ENCODE measurements around the gene RAB31. TPM values are rescaled to one million over a fixed set of nuclear protein-coding genes. Genes with fewer than 3 reads are reported as not detected.
A peak's percentile ranks its signal among the peaks of the same experiment; 100 is the strongest.

RAB31 gene
- total RNA-seq, 2 donors from 2014 or later, result 1.7 to 6.9 TPM

DNA sequence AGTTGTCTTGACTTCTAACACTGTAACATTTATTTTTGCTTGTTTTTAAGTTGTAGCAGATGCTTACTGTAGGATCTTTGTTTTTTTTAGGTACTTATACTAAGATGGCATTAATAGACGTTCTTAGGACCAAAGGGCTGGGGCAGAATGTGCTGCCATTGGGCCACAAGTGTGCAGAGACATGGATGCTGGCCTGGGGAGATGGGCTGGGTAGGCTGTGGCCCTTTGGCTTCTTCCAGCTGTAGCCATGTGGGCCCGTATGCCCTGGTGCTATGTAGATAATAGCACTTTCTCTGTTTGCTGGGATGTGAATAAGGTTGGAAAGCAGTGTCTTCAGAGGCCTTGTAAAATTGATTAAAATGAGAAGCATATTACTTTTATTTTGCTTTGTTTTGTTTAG, 18.8 kb downstream of the RAB31 start:
- no peaks in the 10 kb centered on the region for H3K36me3 Mint-ChIP-seq
- H3K27me3 Mint-ChIP-seq, result peaks cover 9 to 15% of the 10 kb centered on the region in 2 donors
- DNase-seq (ENCODE audit: low spot score) (no peak), ATAC-seq (no peak)
- no peaks in the 10 kb centered on the region for H3K9me3 Mint-ChIP-seq
- H3K27ac Mint-ChIP-seq, result no peak overlapping the region
- no peaks in the 10 kb centered on the region for H3K4me1 Mint-ChIP-seq (ENCODE audit: low read depth in 2 of 2)
- no peak overlapping the region for H3K4me3 Mint-ChIP-seq

DNA sequence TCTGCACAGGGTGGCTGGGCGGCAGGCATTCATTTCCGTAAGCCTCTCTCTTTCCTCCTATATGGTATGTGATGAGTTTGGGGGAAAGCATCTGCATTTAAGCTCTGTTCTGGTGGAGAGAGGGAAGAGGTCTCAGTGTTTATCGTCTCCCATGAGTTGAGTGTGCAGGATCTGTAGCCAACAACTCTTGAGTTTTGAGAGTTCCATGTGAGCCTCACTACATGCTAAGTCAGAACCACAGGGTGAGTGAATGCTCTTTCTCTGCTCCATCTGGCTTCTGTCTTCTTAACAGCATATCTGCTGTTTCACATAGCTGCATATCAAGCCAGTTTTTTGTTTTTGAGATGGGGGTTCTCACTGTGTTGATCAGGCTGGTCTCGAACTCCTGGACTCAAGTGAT, 22.7 kb downstream of the RAB31 start:
- H3K4me1 Mint-ChIP-seq (ENCODE audit: low read depth in 2 of 2), result peaks cover 18 to 20% of the 10 kb centered on the region in 2 donors
- no peak overlapping the region for H3K27ac Mint-ChIP-seq
- H3K4me3 Mint-ChIP-seq, result no peak overlapping the region
- no peaks in the 10 kb centered on the region for H3K9me3 Mint-ChIP-seq
- ATAC-seq (no peak), DNase-seq (ENCODE audit: low spot score) (no peak)
- no peaks in the 10 kb centered on the region for H3K36me3 Mint-ChIP-seq
- peaks cover 17 to 18% of the 10 kb centered on the region in 2 donors for H3K27me3 Mint-ChIP-seq

DNA sequence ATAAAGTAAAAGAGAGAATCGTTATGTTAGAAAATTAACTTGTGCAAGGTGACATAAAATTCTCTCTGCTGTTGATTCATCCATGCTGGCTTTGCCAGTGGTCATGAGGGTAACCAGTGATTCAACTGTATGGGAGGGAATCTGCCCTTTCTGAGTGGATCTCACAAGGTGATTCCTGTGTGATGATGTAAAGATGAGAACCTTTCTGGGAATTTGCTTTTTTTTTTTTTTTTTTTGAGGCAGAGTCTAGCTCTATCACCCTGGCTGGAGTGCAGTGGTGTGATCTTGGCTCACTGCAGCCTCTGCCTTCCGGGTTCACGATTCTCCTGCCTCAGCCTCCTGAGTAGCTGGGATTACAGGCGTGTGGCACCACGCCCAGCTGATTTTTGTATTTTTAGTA, 23.3 kb downstream of the RAB31 start:
- Mint-ChIP-seq H3K4me3 (no peak overlapping the region), H3K4me1 (ENCODE audit: low read depth in 2 of 2) (peaks cover 20 to 22% of the 10 kb centered on the region in 2 donors), H3K9me3 (no peaks in the 10 kb centered on the region), H3K27ac (no peak overlapping the region), H3K36me3 (no peaks in the 10 kb centered on the region), H3K27me3 (peaks cover 17 to 18% of the 10 kb centered on the region in 2 donors)
- ATAC-seq, result no peak
- DNase-seq (ENCODE audit: low spot score), result no peak

DNA sequence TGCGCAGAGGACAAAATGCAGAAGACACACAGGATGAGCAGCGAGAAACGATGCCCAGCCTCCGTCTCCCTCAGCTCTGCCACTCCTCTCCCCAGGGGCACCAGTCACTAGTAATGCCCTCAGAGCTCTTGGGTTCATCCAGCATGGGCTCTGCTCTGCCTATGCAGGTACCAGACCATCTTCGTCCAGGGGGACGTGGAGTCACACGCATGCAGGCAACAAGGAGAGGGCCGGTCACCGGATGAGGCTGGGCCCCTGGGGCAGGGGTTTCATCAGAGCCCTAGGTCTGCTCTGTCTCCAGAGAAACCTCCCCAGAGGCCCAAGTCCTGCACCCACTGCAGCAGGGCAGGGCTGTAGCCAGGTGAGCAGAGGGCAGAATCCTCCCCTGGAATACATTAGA, 23.9 kb downstream of the RAB31 start:
- ATAC-seq, result no peak
- Mint-ChIP-seq H3K27ac (no peak overlapping the region), H3K9me3 (no peaks in the 10 kb centered on the region), H3K27me3 (peaks cover 17 to 18% of the 10 kb centered on the region in 2 donors), H3K36me3 (no peaks in the 10 kb centered on the region), H3K4me3 (no peak overlapping the region), H3K4me1 (ENCODE audit: low read depth in 2 of 2) (peaks cover 20 to 22% of the 10 kb centered on the region in 2 donors)
- no peak for DNase-seq (ENCODE audit: low spot score)

DNA sequence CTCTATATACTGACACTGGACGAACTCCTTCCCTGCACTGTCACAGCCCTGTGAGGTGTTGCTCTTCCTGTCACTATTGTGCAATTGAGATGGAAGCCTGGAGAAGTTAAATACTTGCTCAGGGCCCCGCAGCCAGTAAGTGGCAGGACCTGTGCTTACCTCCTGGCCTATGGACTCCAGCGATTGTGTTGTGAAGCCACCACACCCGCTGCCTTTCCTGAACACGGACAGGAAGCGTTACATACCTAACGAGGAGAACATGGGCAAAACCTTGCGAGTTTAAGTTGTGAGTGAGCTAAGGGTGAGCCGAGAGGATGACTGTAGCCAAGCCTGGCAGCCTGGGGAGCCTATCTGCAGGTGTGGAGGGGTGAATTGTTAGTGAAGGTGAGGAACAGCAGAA, 26.1 kb downstream of the RAB31 start:
- H3K27ac Mint-ChIP-seq, result peak overlapping the region in 1 of 2 donors; percentile 21
- DNase-seq (ENCODE audit: low spot score) (no peak), ATAC-seq (no peak)
- H3K36me3 Mint-ChIP-seq, result no peaks in the 10 kb centered on the region
- H3K27me3 Mint-ChIP-seq, result peaks cover 19 to 22% of the 10 kb centered on the region in 2 donors
- H3K4me3 Mint-ChIP-seq, result peak overlapping the region; percentile 45
- no peaks in the 10 kb centered on the region for H3K9me3 Mint-ChIP-seq
- H3K4me1 Mint-ChIP-seq (ENCODE audit: low read depth in 2 of 2), result peaks cover 20 to 22% of the 10 kb centered on the region in 2 donors

DNA sequence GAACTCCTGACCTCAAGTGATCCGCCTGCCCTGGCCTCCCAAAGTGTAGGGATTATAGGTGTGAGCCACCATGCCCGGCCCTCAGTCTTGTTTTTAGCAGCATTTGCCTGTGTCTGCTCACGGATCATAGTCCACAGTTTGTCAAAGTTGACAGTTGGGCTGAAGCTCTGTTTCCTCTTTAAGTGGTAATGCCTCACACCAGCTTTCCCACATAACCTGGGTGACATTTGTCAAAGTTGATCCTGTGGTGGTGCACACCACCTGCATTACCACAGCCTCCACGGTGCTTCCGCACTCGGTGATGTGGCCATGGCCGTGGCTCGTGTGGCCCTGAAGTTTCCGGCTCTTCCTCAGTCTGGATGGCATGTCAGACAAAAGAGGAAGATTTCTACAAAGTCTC, 27.1 kb downstream of the RAB31 start:
- Mint-ChIP-seq H3K9me3 (no peaks in the 10 kb centered on the region), H3K27ac (no peak overlapping the region), H3K4me3 (peak overlapping the region; percentile 34), H3K27me3 (peaks cover 19 to 21% of the 10 kb centered on the region in 2 donors), H3K36me3 (no peaks in the 10 kb centered on the region), H3K4me1 (ENCODE audit: low read depth in 2 of 2) (peaks cover 20 to 22% of the 10 kb centered on the region in 2 donors)
- DNase-seq (ENCODE audit: low spot score) (no peak), ATAC-seq (peak; percentile 44 to 73)

DNA sequence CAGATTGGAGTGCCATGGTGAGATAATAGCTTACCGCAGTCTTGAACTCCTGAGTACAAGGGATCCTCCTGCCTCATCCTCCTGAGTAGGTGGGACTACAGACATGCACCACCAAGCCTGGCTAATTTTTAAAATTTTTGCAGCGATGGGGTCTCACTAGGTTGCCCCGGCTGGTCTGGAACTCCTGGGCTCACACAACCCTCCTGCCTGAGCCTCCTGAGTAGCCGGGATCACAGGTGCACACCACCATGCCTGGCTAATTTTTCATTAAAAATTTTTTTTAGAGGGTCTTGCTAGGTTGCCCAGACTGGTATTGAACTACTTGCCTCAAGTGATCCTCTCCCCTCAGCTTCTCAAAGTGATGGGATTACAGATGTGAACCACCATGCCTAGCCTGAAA, 27.8 kb downstream of the RAB31 start:
- peaks cover 14 to 15% of the 10 kb centered on the region in 2 donors for H3K27me3 Mint-ChIP-seq
- H3K27ac Mint-ChIP-seq, result no peak overlapping the region
- H3K36me3 Mint-ChIP-seq, result no peaks in the 10 kb centered on the region
- no peaks in the 10 kb centered on the region for H3K9me3 Mint-ChIP-seq
- H3K4me1 Mint-ChIP-seq (ENCODE audit: low read depth in 2 of 2), result peaks cover 20 to 22% of the 10 kb centered on the region in 2 donors
- ATAC-seq (no peak), DNase-seq (ENCODE audit: low spot score) (no peak)
- no peak overlapping the region for H3K4me3 Mint-ChIP-seq

DNA sequence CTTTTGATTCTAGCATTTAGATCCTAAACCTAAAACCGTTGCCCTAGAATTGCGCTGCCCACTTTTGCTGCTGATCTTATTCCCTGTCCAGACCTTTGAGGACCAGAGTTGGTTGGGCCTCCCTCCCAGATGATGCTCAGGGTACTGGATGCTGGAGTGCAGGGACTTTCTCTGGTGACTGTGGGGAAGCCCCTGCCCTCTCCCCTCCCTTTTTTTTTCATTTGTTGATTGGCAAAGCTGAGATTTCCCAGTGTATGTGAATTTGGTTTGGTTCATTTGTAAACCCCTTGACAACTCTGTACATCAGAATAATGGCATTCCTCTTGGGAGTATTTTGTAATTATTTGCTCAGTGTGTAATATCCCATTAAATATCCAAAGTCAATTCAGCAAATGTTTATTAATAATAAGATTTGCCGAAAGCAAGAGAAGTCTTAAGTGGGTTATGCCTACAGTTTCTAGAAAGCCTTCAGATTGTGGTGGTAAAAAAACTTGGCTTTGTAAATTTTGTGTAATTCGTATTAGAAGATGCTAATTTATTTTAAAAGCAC, 28.3 kb downstream of the RAB31 start:
- Mint-ChIP-seq H3K36me3 (no peaks in the 10 kb centered on the region), H3K4me1 (ENCODE audit: low read depth in 2 of 2) (peaks cover 20 to 22% of the 10 kb centered on the region in 2 donors), H3K4me3 (no peak overlapping the region), H3K27me3 (peaks cover 14% of the 10 kb centered on the region in 2 donors), H3K9me3 (no peaks in the 10 kb centered on the region), H3K27ac (no peak overlapping the region)
- ATAC-seq, result no peak
- DNase-seq (ENCODE audit: low spot score), result no peak

DNA sequence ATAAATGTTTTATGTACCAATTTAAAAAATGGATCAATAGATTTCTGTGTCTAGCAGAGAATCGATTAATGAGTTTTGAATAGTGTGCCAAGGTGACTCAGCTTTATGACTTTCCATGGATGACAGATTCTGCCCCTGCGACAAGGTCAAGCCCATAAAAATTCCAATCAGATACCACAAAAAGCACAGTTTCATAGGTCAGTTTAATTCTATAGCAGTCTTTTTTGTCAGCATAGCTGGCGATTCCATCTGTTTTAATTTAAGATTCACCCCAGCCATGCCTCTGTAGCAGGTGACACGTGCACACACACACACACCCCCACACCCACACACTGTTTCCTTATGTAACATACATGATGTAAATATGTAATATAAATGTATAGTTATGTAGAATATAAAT, 28.9 kb downstream of the RAB31 start:
- Mint-ChIP-seq H3K27ac (no peak overlapping the region), H3K4me3 (no peak overlapping the region), H3K36me3 (no peaks in the 10 kb centered on the region), H3K27me3 (peaks cover 15 to 16% of the 10 kb centered on the region in 2 donors), H3K9me3 (no peaks in the 10 kb centered on the region), H3K4me1 (ENCODE audit: low read depth in 2 of 2) (peaks cover 20 to 22% of the 10 kb centered on the region in 2 donors)
- no peak for ATAC-seq
- no peak for DNase-seq (ENCODE audit: low spot score)

DNA sequence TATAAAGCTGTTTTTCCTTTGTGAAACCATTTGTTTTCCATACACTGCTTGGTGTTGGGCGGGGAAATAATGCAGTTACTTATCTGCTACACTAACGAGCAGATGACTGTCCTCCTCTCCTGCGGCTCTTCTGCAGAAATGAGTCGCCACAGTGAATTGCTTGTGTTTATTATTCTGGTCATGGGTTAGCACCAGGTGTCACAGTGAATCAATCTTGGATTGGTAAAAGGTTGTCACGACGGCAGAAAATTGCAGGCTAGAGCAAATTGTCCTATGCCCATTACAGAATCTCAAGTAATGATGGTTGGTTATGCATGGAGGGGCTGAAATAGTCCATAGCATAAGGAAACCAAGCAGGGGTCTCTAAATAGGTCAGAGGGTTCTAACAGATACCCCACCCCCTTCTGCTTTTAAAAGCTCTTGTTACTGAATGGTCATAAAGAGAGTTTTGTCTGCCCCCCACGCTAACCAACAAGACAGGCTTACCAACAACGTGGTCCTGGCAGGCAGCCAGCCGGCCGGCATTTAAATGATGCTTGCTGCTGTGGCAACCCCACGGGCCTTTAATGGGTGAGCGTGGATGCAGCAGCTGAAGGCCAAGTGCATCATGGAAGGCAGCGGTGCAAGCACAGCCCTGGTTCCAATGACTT, 29.5 kb downstream of the RAB31 start:
- peaks cover 20 to 22% of the 10 kb centered on the region in 2 donors for H3K4me1 Mint-ChIP-seq (ENCODE audit: low read depth in 2 of 2)

DNA sequence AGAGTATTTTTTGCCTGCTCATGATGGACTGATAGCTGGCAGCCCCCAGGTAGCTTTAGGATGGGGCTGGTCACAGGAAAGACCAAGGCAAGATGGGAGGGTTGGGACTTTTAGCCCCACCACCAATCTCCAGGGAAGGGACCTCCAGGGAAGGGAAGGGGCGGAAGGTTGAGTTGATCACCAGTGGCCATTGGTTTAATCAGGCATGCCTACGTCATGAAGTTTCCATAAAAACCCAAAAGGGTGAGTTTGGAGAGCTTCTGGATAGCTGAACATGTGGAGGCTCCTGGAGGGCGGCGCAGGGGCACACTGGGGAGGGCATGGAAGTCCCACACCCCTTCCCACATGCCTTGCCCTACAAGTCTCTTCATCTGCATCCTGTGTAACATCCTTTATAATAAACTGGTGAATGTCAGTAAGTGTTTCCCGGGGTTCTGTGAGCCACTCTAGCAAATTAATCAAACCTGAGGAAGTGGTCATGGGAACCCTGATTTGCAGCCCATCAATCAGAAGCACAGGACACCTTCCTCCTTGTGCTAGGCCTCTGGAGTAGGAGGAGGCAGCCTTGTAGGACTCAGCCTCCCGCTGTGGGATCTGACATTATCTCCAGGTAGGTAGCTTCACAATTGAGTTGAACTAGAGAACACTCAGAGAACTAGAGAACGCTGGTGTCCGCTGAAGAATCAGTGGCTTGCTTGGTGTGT, 30.3 kb downstream of the RAB31 start:
- no peak overlapping the region for H3K4me3 Mint-ChIP-seq
- no peak overlapping the region for H3K27ac Mint-ChIP-seq
- ATAC-seq (no peak), DNase-seq (ENCODE audit: low spot score) (no peak)
- H3K27me3 Mint-ChIP-seq, result peaks cover 13 to 16% of the 10 kb centered on the region in 2 donors
- H3K4me1 Mint-ChIP-seq (ENCODE audit: low read depth in 2 of 2), result peaks cover 20 to 23% of the 10 kb centered on the region in 2 donors
- no peaks in the 10 kb centered on the region for H3K9me3 Mint-ChIP-seq
- H3K36me3 Mint-ChIP-seq, result no peaks in the 10 kb centered on the region

More for the DNA sequence above, 29.5 kb downstream of the RAB31 start:
- peaks cover 15% of the 10 kb centered on the region in 2 donors for H3K27me3 Mint-ChIP-seq
- no peaks in the 10 kb centered on the region for H3K36me3 Mint-ChIP-seq
- DNase-seq (ENCODE audit: low spot score) (no peak), ATAC-seq (no peak)
- no peaks in the 10 kb centered on the region for H3K9me3 Mint-ChIP-seq
- no peak overlapping the region for H3K27ac Mint-ChIP-seq
- H3K4me3 Mint-ChIP-seq, result no peak overlapping the region

DNA sequence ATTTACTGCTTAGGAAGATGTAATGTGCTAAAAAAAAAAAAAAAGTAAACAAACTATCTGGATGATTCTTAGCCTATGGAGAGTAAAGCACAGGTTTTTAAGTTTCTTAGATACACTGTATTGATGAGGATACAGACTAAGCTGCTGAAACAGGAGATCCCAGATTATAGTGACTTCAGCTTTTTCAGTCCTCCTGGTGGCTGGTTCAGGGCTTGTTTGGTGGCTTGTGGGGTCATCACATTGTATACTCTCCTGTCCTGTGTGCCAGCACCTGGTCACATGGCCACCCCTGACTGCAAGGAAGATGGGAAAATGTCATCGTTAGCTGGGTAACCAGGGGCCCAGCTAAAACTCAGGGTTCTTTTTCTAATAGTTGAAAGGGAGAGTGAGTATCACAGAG, 31.4 kb downstream of the RAB31 start:
- H3K4me1 Mint-ChIP-seq (ENCODE audit: low read depth in 2 of 2), result peaks cover 10 to 18% of the 10 kb centered on the region in 2 donors
- no peak for ATAC-seq
- no peaks in the 10 kb centered on the region for H3K9me3 Mint-ChIP-seq
- no peak overlapping the region for H3K27ac Mint-ChIP-seq
- H3K4me3 Mint-ChIP-seq, result no peak overlapping the region
- H3K36me3 Mint-ChIP-seq, result no peaks in the 10 kb centered on the region
- no peak for DNase-seq (ENCODE audit: low spot score)
- H3K27me3 Mint-ChIP-seq, result peaks cover 7 to 27% of the 10 kb centered on the region in 2 donors

DNA sequence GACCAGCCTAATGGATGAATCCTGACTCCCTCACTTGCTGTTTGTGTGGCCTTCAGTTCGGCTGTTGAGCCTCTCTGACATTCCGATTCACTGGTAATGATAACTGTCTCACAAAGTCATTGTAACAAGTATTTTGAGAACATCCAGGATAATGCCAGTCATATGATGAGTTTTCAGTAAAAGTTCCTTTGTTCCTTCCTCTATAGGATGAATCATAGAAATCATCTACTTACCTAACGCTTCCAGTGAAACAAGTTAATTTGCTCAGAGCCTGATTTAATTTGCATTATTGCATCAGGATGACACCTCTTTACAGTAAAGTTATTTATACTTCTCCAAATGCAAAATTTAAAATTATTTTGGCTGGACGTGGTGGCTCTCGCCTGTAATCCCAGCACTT, 32.0 kb downstream of the RAB31 start:
- no peak for DNase-seq (ENCODE audit: low spot score)
- H3K4me1 Mint-ChIP-seq (ENCODE audit: low read depth in 2 of 2), result peaks cover 5 to 13% of the 10 kb centered on the region in 2 donors
- no peaks in the 10 kb centered on the region for H3K9me3 Mint-ChIP-seq
- no peak overlapping the region for H3K27ac Mint-ChIP-seq
- no peak overlapping the region for H3K4me3 Mint-ChIP-seq
- H3K36me3 Mint-ChIP-seq, result no peaks in the 10 kb centered on the region
- no peak for ATAC-seq
- peaks cover 11 to 33% of the 10 kb centered on the region in 2 donors for H3K27me3 Mint-ChIP-seq

DNA sequence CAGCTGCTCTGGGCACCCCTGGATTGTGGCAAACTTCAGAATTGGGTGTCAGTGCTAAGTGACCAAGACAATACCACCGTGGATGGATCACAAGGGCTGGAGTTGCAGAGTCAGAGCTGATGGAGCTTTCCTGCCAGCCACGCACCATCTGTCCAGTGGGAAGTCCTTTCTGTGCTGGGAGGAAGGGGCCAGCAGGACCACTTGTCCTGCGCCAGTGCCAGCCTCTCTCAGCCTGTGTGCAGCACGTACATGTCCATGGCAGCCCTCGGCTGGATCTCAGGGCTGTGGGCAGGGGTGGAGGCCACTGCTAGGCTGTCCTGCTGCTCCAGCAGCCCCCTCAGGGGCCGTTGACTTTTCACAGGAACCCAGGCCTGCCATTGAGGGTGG, 33.3 kb downstream of the RAB31 start:
- H3K9me3 Mint-ChIP-seq, result no peaks in the 10 kb centered on the region
- H3K4me1 Mint-ChIP-seq (ENCODE audit: low read depth in 2 of 2), result peaks cover 0 to 5% of the 10 kb centered on the region in 2 donors
- peaks cover 13 to 40% of the 10 kb centered on the region in 2 donors for H3K27me3 Mint-ChIP-seq
- DNase-seq (ENCODE audit: low spot score) (no peak), ATAC-seq (no peak)
- no peak overlapping the region for H3K4me3 Mint-ChIP-seq
- H3K36me3 Mint-ChIP-seq, result no peaks in the 10 kb centered on the region
- H3K27ac Mint-ChIP-seq, result no peak overlapping the region

All from natural killer cell treated with Interleukin-12 subunit alpha and Interleukin-12 subunit beta and Interleukin-15 and Interleukin-18, amount 100 ng/mL, for 72 hours (primary cell).